SK-N-SH (cell line): ENCODE measurements around the gene PAIP1. TPM values are rescaled to one million over a fixed set of nuclear protein-coding genes. Genes with fewer than 3 reads are reported as not detected.
A peak's percentile ranks its signal among the peaks of the same experiment; 100 is the strongest.

ENCODE experiments used
- CTCF ChIA-PET: fragments of 300-600, 350-600 bp; formaldehyde crosslinking; extraction: SDS; loops from one replicate; lab custom pipeline; 2021; lab: Yijun Ruan, JAX
- POLR2A ChIA-PET: fragments of 350-600 bp; sonication (Branson Sonifier 250); formaldehyde crosslinking; extraction: SDS; loops from one replicate; lab custom pipeline; 2020; ENCODE audit warnings: antibody characterized with exemption, inconsistent platforms; lab: Yijun Ruan, JAX
- DNase-seq: peaks from one replicate; pipeline ENCODE4 v3.0.0; 2012
- H2AFZ ChIP-seq: fragments of 200-600 bp; sonication (generic); 2 replicates; pipeline ENCODE4 v1.8.1; 2016; ENCODE audit warnings: antibody characterized with exemption, mild to moderate bottlenecking, low read depth
- H3F3A ChIP-seq: fragments of 200-600 bp; sonication (generic); replicated peaks from 2 replicates; pipeline ENCODE3; 2016; ENCODE audit warnings: antibody characterized with exemption, mild to moderate bottlenecking; ENCODE audit not compliant: insufficient read depth
- H3K27ac ChIP-seq, 2 experiments: fragments of 200-500 bp in 1 of 2; fragments of 200-600 bp in 1 of 2; sonication (Bioruptor generic) in 1 of 2; sonication (generic), shearing (Covaris generic) in 1 of 2; 2 replicates each; pipeline versions ENCODE4 v1.5.1 to v1.6.1; 2014 to 2016; ENCODE audit warnings: low read depth in 2 of 2, inconsistent platforms in 1 of 2, low read length in 1 of 2, mild to moderate bottlenecking in 1 of 2, mixed read lengths in 1 of 2
- H3K27me3 ChIP-seq: fragments of 200-600 bp; sonication (generic), shearing (Covaris generic); 2 replicates; pipeline ENCODE4 v1.6.1; 2016; ENCODE audit warnings: mixed run types; ENCODE audit not compliant: insufficient read depth
- H3K36me3 ChIP-seq, 2 experiments: fragments of 200-500 bp in 1 of 2; fragments of 200-600 bp in 1 of 2; sonication (Bioruptor generic) in 1 of 2; sonication (generic) in 1 of 2; replicated peaks in 1 of 2; 2 replicates each; pipeline versions ENCODE3 to v1.5.1; 2014 to 2016; ENCODE audit warnings: low read length in 1 of 2, mild to moderate bottlenecking in 1 of 2; ENCODE audit not compliant: insufficient read depth in 2 of 2, control insufficient read depth in 1 of 2
- H3K4me1 ChIP-seq, 2 experiments: fragments of 200-500 bp in 1 of 2; fragments of 200-600 bp in 1 of 2; sonication (Bioruptor generic) in 1 of 2; sonication (generic), shearing (Covaris generic) in 1 of 2; 2 replicates each; pipeline versions ENCODE4 v1.5.1 to v1.6.1; 2014 to 2016; ENCODE audit warnings: low read depth in 1 of 2, low read length in 1 of 2, mixed run types in 1 of 2; ENCODE audit not compliant: insufficient read depth in 2 of 2, control insufficient read depth in 1 of 2
- H3K4me2 ChIP-seq: fragments of 200-600 bp; sonication (generic), shearing (Covaris generic); 2 replicates; pipeline ENCODE4 v1.6.1; 2017; ENCODE audit warnings: mixed run types
- H3K4me3 ChIP-seq, 2 experiments: fragments of 200-500 bp in 1 of 2; fragments of 200-600 bp in 1 of 2; sonication (Bioruptor generic) in 1 of 2; sonication (generic), shearing (Covaris generic) in 1 of 2; 2 replicates each; pipeline versions ENCODE4 v1.5.1 to v1.8.1; 2014 to 2016; ENCODE audit warnings: low read depth in 2 of 2, inconsistent platforms in 1 of 2, low read length in 1 of 2, mild to moderate bottlenecking in 1 of 2, mixed read lengths in 1 of 2, moderate library complexity in 1 of 2
- H3K79me2 ChIP-seq: fragments of 200-600 bp; sonication (generic); 2 replicates; pipeline ENCODE4 v1.8.1; 2017; ENCODE audit warnings: mild to moderate bottlenecking; ENCODE audit not compliant: insufficient read depth
- H3K9ac ChIP-seq: fragments of 200-600 bp; sonication (generic); 2 replicates; pipeline ENCODE4 v1.6.1; 2017; ENCODE audit warnings: mixed run types
- H3K9me2 ChIP-seq: fragments of 200-600 bp; sonication (generic); 2 replicates; pipeline ENCODE4 v1.6.1; 2017; ENCODE audit warnings: mixed run types
- H3K9me3 ChIP-seq: fragments of 200-600 bp; sonication (generic); 2 replicates; pipeline ENCODE4 v1.6.1; 2017; ENCODE audit warnings: mixed run types, mild to moderate bottlenecking, moderate library complexity
- H4K20me1 ChIP-seq: fragments of 200-600 bp; sonication (generic); 2 replicates; pipeline ENCODE4 v1.6.1; 2017; ENCODE audit warnings: mild to moderate bottlenecking, mixed run types; ENCODE audit not compliant: insufficient read depth
- ELF1 ChIP-seq: IDR thresholded peaks from 2 replicates; pipeline ENCODE4 v1.4.0; 2012
- FOSL2 ChIP-seq: IDR thresholded peaks from 2 replicates; pipeline ENCODE4 v1.4.0; 2012; ENCODE audit warnings: low read depth, mild to moderate bottlenecking, moderate library complexity, borderline replicate concordance
- GATA2 ChIP-seq: sonication (generic); formaldehyde crosslinking; IDR thresholded peaks from 2 replicates; pipeline ENCODE4 v1.5.0; 2020; ENCODE audit warnings: mild to moderate bottlenecking, missing genetic modification reagents
- IRF3 ChIP-seq: fragments of 150-350 bp; IDR thresholded peaks from 2 replicates; pipeline ENCODE4 v1.6.1; 2016; ENCODE audit warnings: mild to moderate bottlenecking, low read depth, low read length
- JUND ChIP-seq: IDR thresholded peaks from 2 replicates; pipeline ENCODE4 v1.4.0; 2012
- MAX ChIP-seq: IDR thresholded peaks from 2 replicates; pipeline ENCODE4 v1.4.0; 2012; ENCODE audit warnings: low read depth
- NRF1 ChIP-seq: IDR thresholded peaks from 2 replicates; pipeline ENCODE4 v1.6.1; 2012; ENCODE audit warnings: low read depth, mild to moderate bottlenecking, low read length
- RAD21 ChIP-seq: IDR thresholded peaks from 2 replicates; pipeline ENCODE4 v1.6.1; 2012; ENCODE audit warnings: mild to moderate bottlenecking, low read length
- RCOR1 ChIP-seq: fragments of 150-350 bp; IDR thresholded peaks from 2 replicates; pipeline ENCODE4 v1.6.1; 2017; ENCODE audit warnings: antibody characterized with exemption, low read length
- REST ChIP-seq: IDR thresholded peaks from 2 replicates; pipeline ENCODE4 v1.6.1; 2012; ENCODE audit warnings: mild to moderate bottlenecking, low read depth, low read length, moderate library complexity
- RXRA ChIP-seq: IDR thresholded peaks from 2 replicates; pipeline ENCODE4 v1.4.0; 2012; ENCODE audit warnings: low read depth, mild to moderate bottlenecking, borderline replicate concordance
- SIN3A ChIP-seq: IDR thresholded peaks from 2 replicates; pipeline ENCODE4 v1.6.1; 2012; ENCODE audit warnings: low read depth, mild to moderate bottlenecking, low read length, moderate library complexity, borderline replicate concordance
- SMC3 ChIP-seq: IDR thresholded peaks from 2 replicates; pipeline ENCODE4 v1.6.1; 2012; ENCODE audit warnings: low read depth, low read length, improper control_type of control experiment
- TAF1 ChIP-seq: IDR thresholded peaks from 2 replicates; pipeline ENCODE4 v1.6.1; 2012; ENCODE audit warnings: low read depth, mild to moderate bottlenecking, low read length, moderate library complexity, borderline replicate concordance
- USF1 ChIP-seq: IDR thresholded peaks from 2 replicates; pipeline ENCODE4 v1.4.0; 2012; ENCODE audit warnings: low read depth, borderline replicate concordance
- USF2 ChIP-seq: fragments of 150-350 bp; IDR thresholded peaks from 2 replicates; pipeline ENCODE4 v1.6.1; 2017; ENCODE audit warnings: antibody characterized with exemption, low read length, low read depth, borderline replicate concordance
- YY1 ChIP-seq: IDR thresholded peaks from 2 replicates; pipeline ENCODE4 v1.4.0; 2012; ENCODE audit warnings: low read depth, mild to moderate bottlenecking
- ZBTB33 ChIP-seq: IDR thresholded peaks from 2 replicates; pipeline ENCODE4 v1.4.0; 2012; ENCODE audit warnings: low read depth, borderline replicate concordance
- WGBS: methylation state at CpG from one replicate; pipeline ENCODE4 v1.1.6; 2017; ENCODE audit warnings: low lambda C conversion rate; 5-methylcytosine and 5-hydroxymethylcytosine counted together
- polyA plus RNA-seq, 3 experiments: library from polyadenylated mRNA; depleted of rRNA; stranded (reverse); fragments of >200 nt; gene quantifications; 2 replicates each; pipeline ENCODE4 v1.2.3, GENCODE V29; 2012

PAIP1 gene
- polyA plus RNA-seq, 1 of the 3 experiments (the other 2 are of a cell fraction), result 70.0 TPM

GRCh38 chr5:43572357-43572756 lies 15.5 kb upstream of the PAIP1 start:
- no peak for DNase-seq
- POLR2A ChIA-PET, result no interaction called here

GRCh38 chr5:43571237-43571636 lies 14.4 kb upstream of the PAIP1 start:
- H3F3A ChIP-seq, result peaks cover 3% of the 10 kb centered on the region
- H3K4me1 ChIP-seq, result peaks cover 2 to 6% of the 10 kb centered on the region in 2 experiments; a peak in 2 of 4 replicates
- no peaks in the 10 kb centered on the region for H4K20me1 ChIP-seq
- no peak overlapping the region for H3K4me3 ChIP-seq
- no peaks in the 10 kb centered on the region for H3K9me3 ChIP-seq
- WGBS, result 92% methylated on average over 5 of the region's 5 CpGs
- no peak overlapping the region for H3K27ac ChIP-seq
- H3K4me2 ChIP-seq, result no peak overlapping the region
- no peak overlapping the region for H2AFZ ChIP-seq
- no peaks in the 10 kb centered on the region for H3K27me3 ChIP-seq
- no peaks in the 10 kb centered on the region for H3K9me2 ChIP-seq
- DNase-seq, result no peak
- no peaks in the 10 kb centered on the region for H3K79me2 ChIP-seq
- H3K9ac ChIP-seq, result no peak overlapping the region
- CTCF ChIA-PET, result no interaction called here
- POLR2A ChIA-PET, result no interaction called here
- H3K36me3 ChIP-seq, result no peaks in the 10 kb centered on the region
- TF ChIP-seq RXRA, result no peak
- no peak for TF ChIP-seq RCOR1
- no peak for TF ChIP-seq ELF1
- no peak for TF ChIP-seq GATA2 (CRISPR knock-in tag)
- no peak for TF ChIP-seq USF2
- TF ChIP-seq IRF3, result no peak
- TF ChIP-seq JUND, result no peak
- TF ChIP-seq ZBTB33, result no peak
- TF ChIP-seq RAD21, result no peak
- no peak for TF ChIP-seq TAF1
- no peak for TF ChIP-seq SIN3A
- no peak for TF ChIP-seq FOSL2
- TF ChIP-seq MAX, result no peak
- TF ChIP-seq YY1, result no peak
- TF ChIP-seq SMC3, result no peak
- no peak for TF ChIP-seq NRF1
- no peak for TF ChIP-seq REST

More at GRCh38 chr5:43572357-43572756, 15.5 kb upstream of the PAIP1 start:
- no peaks in the 10 kb centered on the region for H3K9me3 ChIP-seq
- no peaks in the 10 kb centered on the region for H3K36me3 ChIP-seq
- 73% methylated on average over 2 of the region's 2 CpGs for WGBS
- H4K20me1 ChIP-seq, result no peaks in the 10 kb centered on the region
- H3K4me3 ChIP-seq, result no peak overlapping the region
- H3F3A ChIP-seq, result peaks cover 3% of the 10 kb centered on the region
- no peaks in the 10 kb centered on the region for H3K79me2 ChIP-seq
- H3K4me2 ChIP-seq, result no peak overlapping the region
- H3K4me1 ChIP-seq, result peaks cover 2 to 6% of the 10 kb centered on the region in 2 experiments; a peak in 2 of 4 replicates
- H3K27me3 ChIP-seq, result no peaks in the 10 kb centered on the region
- no peak overlapping the region for H3K9ac ChIP-seq
- CTCF ChIA-PET, result no interaction called here
- H3K9me2 ChIP-seq, result no peaks in the 10 kb centered on the region
- H3K27ac ChIP-seq, result no peak overlapping the region
- TF ChIP-seq SMC3 (no peak), USF1 (no peak)
- H2AFZ ChIP-seq, result 0 out of 2 replicates have a peak overlapping the region, but pooled peaks have one; percentile 32
